ENCODE measurements around the gene PRMT1.

The PRMT1 gene

DNA sequence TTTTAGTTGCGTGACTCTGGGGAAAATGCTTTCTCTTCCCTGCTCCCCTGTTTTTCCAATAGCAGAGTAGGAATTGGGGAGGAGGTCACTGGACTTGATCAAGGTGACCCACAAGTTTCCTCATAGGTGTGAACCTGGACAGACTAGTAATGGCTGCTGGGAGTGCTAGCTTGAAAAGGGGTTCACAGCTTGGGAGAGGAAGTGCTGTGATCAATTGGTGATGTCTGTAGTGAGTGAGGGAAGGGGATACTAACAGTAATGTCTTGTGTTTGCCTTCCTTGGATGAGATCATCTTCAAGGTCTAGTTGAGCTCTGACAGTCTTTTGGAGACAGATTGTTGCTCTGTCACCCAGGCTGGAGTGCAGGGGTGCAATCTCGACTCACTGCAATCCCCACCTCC lies 9.6 kb upstream of the PRMT1 start:
- DNase-seq (ENCODE audit: low spot score) = no peak

DNA sequence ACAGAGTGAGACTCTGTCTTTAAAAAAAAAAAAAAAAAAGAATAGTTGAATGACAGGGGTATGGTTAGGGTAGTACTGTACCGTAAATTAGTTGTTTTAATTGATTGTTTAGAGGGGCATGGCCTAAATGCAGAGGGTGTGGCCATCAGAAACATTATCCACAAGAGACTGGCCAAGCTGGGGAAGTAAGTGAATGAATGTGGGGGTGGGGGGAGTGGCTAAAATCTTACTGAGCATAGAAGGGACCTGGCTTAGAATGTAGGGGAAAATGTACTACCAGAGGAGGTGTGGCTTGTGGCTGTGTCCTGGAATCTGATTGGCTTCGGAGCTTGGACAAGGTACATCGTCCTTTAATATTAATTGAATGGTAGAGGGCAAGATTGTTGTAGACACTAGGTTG lies 7.6 kb upstream of the PRMT1 start:
- DNase-seq (ENCODE audit: low spot score) = no peak

DNA sequence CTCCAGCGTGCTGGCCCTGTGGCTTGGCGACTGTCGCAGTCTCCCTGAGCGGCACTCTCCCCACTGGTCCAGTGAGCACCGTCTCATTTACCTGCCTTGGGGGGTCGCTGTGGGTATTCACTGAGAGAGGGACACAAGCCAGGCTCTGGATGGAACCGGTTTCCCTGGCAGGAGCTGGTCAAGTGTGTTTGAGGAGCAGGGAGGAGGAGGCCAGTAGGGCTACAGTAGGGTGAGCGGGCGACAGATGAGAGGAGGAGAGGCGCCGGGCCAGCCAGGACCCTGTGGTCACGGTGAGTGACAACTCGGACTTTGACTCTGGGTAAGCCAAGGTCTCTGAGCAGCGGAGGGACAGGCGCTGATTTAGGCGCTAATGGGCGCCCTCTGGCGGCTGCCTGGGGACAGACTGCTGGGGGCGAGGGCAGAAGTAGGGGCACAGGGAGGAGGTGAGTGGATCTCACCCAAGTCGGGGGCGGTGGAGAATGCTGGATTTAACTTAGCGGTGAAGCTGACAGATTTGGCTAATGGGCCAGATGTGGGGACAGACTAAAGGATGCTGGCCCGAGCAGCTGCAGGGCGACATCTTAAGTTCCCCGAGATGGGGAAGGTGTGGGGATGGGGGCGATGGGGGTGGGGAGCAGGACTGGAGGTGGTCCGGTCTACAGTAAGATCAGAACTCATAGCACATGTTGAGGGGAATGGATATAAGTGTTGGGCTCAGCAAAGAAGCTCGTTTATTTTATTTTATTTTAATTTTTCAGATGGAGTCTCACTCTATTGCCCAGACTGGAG lies 4.7 kb upstream of the PRMT1 start:
- DNase-seq (ENCODE audit: low spot score) = peak; percentile 88

DNA sequence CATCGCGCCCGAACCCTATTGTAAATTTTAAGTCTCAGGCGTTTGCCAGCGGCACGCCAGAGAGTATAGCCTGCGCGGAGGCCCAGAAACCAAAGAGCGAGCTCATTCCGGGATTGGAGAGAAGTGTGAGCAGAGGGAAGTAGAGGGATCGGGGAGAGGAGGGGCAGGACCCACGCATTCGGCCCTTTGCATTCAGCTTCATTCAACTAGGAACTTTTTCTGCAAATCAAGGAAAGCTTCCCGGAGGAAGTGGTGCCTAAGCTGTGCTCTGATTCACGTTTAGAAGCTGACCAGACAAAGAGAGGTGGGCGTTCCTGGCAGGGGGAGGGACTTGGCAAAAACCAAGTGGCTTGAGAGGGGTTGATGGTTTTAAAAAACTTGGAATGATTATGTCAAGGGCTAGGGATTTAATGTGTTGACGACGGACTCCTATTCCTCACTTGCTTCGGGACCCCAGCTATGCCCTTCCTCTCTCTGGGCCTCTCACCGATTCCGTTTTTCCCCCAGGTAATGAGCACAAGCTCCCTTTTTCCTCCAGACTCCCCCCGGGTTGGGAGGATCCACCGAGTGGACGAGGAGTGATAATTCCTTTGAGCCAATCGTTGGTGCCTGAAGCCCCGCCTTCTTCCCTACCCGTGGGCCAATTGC lies 811 bp upstream of the PRMT1 start:
- DNase-seq (ENCODE audit: low spot score) = peak; percentile 90

DNA sequence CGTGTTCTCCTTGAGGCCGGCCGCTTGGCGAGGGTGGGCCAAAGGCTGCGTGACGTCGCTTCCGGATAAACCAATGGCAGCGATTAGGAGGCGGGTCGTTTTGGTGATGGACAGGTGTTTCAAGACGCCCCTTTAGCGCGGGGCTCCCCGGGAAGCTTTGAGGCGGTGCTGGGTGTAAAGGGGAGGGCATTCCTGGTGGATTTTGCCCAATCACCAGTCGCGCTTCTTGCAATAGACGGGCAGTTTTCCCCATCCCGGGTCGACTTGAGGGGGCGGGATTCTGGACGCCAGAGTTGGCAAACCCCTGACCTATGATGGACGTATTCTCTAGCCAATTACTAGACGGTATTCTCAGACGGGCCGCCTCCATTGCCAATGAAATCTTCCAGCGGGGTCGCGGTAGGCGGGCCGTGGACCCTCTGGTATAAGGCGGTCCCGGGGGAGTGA lies 264 bp upstream of the PRMT1 start:
- DNase-seq (ENCODE audit: low spot score) = peak; percentile 100

DNA sequence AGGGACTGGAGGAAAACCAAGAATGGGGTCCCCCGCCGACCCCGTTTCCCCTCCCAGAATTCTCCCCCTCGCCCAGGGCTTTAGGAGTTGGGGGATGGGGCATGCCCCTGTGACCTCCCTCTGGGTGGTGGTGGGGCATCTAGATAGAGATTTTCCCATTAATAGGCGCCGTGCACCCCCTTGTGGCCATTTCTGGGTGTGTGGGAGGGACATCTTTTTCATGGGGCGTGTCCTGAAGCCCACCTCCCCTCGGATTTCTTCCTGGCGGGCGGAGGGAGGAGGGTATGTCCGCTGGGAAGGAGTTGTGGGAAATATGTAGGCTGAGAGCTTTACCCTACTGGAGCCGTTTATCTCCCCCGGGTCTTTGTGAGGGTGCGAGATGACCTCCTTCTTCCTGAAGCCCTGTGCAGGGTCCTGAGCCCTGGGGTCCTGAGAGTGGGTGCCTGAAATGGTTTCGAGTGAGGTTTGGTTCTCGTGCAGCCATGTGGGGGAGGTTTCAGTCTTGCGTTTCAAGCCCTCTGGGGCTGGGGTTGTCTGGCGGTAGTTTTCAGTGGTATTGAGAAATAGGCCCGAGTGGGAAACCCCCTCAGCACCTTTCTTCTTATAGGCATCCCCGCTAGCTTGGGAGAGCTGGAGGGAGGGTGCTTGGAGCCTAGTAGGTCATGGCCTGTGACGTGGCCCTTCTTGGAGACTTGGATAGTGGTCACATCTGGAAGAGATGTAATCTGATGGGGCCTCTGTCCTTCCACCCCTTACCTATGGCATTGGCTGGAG lies 1.0 kb downstream of the PRMT1 start:
- peak; percentile 93 for DNase-seq (ENCODE audit: low spot score)

DNA sequence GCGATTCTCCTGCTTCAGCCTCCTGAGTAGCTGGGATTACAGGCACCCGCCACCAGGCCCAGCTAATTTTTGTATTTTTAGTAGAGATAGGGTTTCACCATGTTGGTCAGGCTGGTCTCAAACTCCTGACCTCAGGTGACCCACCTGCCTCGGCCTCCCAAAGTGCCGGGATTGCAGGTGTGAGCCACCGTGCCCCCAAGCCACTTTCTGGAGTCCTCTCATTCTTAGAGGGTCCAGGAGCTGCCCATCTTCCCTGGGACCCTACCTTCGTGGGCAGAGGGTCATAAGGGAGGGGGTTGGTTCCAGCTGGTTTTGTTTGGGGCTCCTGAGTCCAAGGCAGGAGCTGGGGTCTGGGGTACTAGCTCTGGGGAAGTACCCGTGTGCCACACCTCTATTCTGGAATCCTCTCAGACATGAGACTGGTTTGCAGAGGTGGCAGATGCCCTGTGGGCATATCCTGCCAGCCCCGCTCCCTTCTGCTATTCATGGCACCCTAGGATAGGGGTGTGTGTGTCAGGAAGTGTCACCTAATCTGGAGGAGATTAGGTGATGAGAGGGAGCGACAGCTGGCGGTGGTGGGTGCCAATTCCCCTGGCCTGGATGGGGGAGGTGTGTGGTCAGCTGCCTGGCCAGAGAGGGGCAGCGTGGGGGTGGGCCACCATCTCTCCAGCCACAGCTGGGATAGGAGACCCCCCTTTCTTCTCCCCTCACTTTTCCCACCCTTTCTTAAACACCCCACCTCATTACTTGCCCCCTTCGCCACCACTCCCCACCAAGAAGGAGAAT lies 2.1 kb downstream of the PRMT1 start:
- no peak for DNase-seq (ENCODE audit: low spot score)

DNA sequence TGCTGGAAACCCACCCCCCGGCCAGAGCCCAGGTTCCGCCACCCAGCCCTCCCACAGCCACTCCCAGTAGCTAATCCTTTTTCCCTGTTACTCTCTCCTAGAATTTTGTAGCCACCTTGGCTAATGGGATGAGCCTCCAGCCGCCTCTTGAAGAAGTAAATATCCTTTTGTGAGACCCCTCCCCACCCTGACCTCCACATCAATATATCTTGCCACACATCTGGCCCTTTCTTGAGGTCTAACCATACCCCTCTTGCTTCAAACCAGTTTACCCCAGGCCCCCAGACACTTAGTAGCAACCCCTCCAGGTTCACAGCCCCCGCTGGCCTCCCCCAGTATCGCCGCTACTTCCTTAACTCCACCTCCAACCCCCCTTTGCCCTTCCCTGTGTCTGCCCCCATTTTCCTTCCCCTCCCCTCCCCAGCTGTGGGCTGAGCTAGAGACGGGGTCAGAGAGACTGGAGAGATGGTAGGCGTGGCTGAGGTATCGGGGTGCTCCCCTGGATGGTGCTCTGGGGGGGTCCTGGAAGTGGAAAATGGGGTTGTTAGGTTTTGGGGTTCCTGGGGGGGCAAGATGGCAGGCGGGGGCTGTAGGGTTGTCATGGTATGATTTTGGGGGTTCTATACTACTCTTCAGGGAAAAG lies 2.8 kb downstream of the PRMT1 start:
- no peak for DNase-seq (ENCODE audit: low spot score)

DNA sequence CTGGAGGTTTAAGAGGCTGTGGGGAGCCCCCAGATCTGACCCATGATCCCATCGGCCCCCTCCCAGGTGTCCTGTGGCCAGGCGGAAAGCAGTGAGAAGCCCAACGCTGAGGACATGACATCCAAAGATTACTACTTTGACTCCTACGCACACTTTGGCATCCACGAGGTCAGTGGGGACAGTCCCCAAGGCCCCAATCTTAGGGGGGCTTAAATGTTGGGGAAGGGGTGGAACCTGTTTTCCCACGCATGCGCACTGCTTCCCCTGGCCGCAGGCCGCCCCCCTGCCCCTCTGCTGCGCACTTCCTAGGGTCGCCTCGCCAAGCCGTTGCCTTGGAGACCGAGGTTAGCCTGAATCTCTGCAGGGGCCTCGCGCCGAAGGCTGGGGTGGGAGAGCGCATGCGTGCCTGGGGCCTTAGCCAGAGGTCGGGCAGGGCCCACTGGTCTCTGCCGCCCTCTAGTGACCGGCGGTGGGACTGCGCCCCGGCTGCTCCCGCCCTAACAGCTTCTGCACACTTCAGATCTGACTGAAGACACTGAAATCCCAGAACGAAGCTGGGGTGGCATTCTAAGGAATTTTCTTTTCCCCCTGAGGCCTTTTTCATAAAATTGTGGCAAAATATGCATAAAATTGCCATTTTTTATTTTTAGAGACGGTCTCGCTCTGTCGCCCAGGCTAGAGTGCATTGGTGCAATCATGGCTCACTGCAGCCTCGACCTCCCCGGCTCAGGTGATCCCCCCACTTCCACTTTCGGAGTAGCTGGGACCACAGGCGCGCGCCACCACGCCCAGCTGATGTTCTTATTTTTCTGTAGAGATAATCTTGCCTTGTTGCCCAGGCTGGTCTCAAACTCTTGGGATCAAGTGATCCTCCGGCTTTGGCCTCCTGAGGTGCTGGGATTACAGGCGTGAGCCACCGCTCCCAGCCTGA lies 3.6 kb downstream of the PRMT1 start:
- DNase-seq (ENCODE audit: low spot score) = peak; percentile 92

DNA sequence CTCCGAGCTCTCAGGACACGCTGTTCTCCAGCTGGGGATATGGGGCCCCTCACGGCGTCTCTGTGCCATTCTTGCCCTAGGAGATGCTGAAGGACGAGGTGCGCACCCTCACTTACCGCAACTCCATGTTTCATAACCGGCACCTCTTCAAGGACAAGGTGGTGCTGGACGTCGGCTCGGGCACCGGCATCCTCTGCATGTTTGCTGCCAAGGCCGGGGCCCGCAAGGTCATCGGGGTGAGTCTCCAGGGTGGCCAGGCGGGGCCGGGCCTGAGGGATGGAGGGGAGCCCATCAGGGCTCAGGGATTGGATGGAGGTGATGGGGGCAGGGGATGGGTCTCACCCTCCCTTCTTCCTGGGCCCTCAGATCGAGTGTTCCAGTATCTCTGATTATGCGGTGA lies 4.8 kb downstream of the PRMT1 start:
- DNase-seq (ENCODE audit: low spot score) = no peak

DNA sequence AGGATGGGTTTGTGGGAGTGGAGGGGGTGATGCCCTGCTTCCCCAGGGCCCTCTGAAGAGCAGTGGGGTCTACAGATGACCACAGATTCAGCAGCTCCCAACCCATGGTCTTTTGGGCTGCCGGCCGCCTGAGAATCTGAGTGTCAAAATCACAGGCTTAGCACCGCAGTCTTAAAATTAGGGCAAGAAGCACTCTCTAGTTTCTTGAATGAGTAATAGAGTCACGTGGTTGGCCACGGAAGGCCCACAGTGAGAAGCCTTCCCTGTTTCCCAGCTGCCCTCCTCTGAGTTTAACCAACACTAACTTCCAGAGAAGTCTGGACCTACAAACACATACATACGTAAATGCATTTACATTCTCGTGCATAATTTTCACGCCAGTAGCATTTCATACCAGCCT lies 5.2 kb downstream of the PRMT1 start:
- DNase-seq (ENCODE audit: low spot score) = no peak

DNA sequence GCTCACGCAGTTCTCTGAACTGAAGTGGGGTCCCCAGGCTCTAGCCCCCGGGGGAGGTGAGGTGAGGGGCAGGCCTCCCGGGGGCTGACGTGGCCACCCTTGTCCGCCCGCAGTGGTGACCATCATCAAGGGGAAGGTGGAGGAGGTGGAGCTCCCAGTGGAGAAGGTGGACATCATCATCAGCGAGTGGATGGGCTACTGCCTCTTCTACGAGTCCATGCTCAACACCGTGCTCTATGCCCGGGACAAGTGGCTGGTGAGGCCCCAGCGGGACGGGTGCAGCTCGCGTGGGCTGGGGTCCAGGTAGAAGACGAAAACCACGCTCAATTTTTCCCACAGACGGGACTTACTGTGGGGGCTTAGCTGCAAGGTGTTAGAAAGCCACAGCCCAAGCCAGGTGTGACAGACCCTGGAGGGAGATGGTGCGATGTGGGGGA lies 6.8 kb downstream of the PRMT1 start:
- DNase-seq (ENCODE audit: low spot score) = no peak

DNA sequence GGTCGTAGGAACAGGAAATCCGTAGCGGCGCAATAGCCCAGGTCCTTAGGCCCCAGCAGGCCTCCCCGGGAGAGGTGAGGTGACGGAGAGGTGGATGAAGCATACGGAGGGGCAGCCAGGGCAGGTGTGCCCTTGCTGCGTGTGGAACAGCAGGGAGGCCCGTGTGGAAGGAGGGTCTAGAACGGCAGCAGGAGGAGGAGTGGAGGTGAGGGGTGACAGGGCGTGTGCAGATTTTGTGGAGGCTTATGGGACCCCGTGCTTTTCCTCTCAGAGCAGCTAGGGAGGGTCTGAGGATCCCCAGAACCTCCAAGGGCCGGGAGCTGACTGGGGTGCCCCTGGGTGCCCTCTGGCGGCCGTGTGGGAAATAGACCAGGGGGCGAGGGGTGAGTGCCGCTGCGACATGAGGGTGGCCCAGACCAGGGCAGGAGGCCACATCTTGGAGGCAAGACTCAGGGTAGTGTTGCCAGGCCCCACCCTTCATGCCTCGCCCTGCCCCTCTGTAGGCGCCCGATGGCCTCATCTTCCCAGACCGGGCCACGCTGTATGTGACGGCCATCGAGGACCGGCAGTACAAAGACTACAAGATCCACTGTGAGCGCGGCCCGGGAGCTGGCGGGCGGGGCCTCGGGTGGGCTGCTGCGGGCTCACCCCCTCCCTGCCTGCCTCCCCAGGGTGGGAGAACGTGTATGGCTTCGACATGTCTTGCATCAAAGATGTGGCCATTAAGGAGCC lies 7.3 kb downstream of the PRMT1 start:
- peak; percentile 64 for DNase-seq (ENCODE audit: low spot score)

DNA sequence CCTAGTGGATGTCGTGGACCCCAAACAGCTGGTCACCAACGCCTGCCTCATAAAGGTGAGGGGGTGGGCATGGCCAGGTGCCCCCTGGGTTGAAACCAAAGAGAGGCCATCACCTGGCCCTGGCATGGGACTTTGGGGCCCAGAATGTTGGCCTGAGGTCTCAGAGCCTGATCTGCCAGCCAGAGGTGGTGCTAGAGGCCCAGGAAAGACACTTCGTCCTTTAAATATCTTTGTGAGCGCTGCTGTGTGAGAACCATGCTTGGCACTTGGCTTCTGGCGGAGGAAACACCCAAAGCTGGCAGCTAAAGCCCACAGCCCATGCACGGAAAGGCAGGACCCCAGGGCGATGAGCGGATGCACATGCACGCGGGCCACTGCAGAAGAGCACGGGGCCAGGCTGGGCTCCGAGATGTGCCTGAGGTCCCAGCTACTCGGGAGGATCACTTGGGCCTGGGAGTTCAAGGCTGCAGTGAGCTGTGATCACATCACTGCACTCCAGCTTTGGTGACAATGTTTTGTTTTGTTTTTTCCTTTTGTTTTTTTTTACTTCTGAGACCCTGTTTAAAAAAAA lies 8.0 kb downstream of the PRMT1 start:
- no peak for DNase-seq (ENCODE audit: low spot score)

DNA sequence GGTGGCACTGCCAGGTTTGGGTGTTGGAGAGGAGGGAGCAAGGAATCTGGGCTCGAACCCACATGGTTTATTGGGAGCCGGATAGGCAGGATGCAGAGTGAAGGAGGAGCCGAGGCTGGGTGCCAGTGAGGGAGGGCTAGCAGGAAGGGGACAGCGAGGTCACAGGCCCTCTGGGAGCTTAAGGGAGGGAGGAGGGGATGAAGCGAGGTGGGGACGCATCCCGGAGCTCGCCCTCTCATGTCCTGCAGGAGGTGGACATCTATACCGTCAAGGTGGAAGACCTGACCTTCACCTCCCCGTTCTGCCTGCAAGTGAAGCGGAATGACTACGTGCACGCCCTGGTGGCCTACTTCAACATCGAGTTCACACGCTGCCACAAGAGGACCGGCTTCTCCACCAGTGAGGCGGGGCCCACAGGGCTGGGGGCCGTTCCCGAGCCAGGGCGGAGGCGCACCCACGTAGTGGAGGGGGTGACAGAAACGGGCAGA lies 8.8 kb downstream of the PRMT1 start:
- no peak for DNase-seq (ENCODE audit: low spot score)

DNA sequence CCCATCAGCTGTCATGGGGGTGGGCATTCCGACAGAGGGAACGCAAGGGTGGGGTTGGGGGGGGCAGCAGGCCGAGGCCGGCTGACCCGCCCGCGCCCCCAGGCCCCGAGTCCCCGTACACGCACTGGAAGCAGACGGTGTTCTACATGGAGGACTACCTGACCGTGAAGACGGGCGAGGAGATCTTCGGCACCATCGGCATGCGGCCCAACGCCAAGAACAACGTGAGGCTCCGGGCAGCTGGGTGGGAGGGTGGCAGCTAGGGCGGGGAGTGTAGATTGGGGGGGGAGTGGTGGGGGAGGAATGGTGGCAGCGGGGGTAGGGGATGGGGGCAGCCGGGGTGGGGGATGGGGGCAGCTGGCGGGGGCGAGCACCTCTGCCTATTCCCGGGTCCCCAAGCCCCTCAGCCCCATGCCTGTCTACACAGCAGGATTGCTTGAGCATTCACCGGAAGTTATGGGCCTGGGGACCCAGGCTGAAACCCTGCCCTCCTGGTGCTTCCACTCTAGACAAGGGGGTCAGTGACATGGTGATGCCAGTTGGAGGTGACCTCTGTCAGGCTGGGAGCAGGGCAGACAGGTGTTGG lies 9.5 kb downstream of the PRMT1 start:
- no peak for DNase-seq (ENCODE audit: low spot score)

DNA sequence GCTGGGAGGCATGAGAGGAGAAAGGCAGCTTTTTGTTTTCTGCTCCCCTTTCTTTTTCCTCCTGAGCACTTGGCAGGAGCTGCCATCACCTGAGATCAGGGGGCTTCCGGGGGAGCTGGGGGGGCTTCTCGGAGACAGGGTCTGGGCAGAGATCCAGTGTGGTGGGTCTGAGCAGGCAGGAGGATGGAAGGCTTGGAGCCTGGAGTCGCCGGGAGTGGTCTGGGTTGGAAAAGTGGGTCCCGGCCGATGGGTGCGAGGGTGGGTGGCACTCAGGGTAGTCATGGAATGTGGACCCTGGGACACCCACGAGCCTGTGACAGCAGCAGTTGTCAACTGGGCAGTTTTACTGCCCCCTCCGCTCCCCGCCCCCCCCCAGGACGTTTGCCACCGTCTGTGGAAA lies 10.1 kb downstream of the PRMT1 start:
- DNase-seq (ENCODE audit: low spot score) = no peak

DNA sequence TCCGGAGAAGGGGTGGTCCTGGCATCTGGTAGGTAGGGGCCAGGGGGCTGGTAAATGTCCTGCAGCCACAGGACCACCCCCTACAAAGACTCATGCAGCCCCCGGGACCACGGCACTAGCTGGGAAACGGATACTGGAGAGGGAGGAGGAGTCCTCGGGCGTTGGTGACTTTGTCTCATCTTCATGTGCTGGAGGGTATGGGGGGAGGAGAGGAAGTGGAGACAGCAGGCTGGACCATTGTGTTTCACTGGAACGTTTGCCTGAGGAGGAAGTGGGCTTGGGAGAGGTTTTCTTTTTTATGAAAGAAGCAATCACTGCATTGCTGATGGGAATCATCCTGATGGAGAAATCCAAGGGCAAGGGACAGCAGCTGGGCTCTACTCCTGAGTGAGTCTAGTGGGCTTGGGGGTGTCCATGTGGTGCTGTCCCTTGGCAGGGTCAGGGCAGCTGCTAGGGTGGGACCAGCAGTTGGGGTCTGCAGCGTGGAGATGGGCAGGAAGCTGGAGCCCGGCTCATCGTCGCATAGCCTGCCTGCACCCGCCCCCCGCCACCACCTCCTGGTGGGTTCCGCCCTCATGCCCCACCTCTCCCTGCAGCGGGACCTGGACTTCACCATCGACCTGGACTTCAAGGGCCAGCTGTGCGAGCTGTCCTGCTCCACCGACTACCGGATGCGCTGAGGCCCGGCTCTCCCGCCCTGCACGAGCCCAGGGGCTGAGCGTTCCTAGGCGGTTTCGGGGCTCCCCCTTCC lies 10.7 kb downstream of the PRMT1 start:
- no peak for DNase-seq (ENCODE audit: low spot score)

All from NAMALWA (cell line).